ENCODE data around the gene SAMD4A.

SAMD4A gene

GRCh38 chr14:54555651-54556050 is 11.3 kb upstream of the SAMD4A start:
- TF ChIP-seq USF1 (IDR thresholded peaks at IDR 0.05) = no peak
- TF ChIP-seq, protein P1, sequence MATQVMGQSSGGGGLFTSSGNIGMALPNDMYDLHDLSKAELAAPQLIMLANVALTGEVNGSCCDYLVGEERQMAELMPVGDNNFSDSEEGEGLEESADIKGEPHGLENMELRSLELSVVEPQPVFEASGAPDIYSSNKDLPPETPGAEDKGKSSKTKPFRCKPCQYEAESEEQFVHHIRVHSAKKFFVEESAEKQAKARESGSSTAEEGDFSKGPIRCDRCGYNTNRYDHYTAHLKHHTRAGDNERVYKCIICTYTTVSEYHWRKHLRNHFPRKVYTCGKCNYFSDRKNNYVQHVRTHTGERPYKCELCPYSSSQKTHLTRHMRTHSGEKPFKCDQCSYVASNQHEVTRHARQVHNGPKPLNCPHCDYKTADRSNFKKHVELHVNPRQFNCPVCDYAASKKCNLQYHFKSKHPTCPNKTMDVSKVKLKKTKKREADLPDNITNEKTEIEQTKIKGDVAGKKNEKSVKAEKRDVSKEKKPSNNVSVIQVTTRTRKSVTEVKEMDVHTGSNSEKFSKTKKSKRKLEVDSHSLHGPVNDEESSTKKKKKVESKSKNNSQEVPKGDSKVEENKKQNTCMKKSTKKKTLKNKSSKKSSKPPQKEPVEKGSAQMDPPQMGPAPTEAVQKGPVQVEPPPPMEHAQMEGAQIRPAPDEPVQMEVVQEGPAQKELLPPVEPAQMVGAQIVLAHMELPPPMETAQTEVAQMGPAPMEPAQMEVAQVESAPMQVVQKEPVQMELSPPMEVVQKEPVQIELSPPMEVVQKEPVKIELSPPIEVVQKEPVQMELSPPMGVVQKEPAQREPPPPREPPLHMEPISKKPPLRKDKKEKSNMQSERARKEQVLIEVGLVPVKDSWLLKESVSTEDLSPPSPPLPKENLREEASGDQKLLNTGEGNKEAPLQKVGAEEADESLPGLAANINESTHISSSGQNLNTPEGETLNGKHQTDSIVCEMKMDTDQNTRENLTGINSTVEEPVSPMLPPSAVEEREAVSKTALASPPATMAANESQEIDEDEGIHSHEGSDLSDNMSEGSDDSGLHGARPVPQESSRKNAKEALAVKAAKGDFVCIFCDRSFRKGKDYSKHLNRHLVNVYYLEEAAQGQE (IDR thresholded peaks at IDR 0.05; ENCODE audit: low read depth) = no peak
- TF ChIP-seq RAD21 (IDR thresholded peaks at IDR 0.05; ENCODE audit: low read depth) = peak; percentile 28; the same call in 1 of the 2 replicates
- no peak for TF ChIP-seq MAX (IDR thresholded peaks at IDR 0.05)
- TF ChIP-seq YY1 (IDR thresholded peaks at IDR 0.05; ENCODE audit: low read depth) = no peak

GRCh38 chr14:54556535-54556934 is 10.4 kb upstream of the SAMD4A start:
- TF ChIP-seq YY1 (IDR thresholded peaks at IDR 0.05; ENCODE audit: low read depth) (no peak), EGR1 (IDR thresholded peaks at IDR 0.05) (no peak), NFIC (IDR thresholded peaks at IDR 0.05) (no peak), CEBPB (IDR thresholded peaks at IDR 0.05) (peak; percentile 83), RAD21 (IDR thresholded peaks at IDR 0.05; ENCODE audit: low read depth) (no peak)

GRCh38 chr14:54562334-54562733 is 4.6 kb upstream of the SAMD4A start:
- no peak for TF ChIP-seq RAD21 (IDR thresholded peaks at IDR 0.05; ENCODE audit: low read depth)
- no peak for TF ChIP-seq FOXM1 (IDR thresholded peaks at IDR 0.05; ENCODE audit: borderline replicate concordance, low read depth)
- no peak for TF ChIP-seq CREB1 (IDR thresholded peaks at IDR 0.05; ENCODE audit: low read depth)
- TF ChIP-seq TEAD4 (IDR thresholded peaks at IDR 0.05) = no peak
- no peak for TF ChIP-seq USF1 (IDR thresholded peaks at IDR 0.05)
- TF ChIP-seq YY1 (IDR thresholded peaks at IDR 0.05; ENCODE audit: low read depth) = no peak
- TF ChIP-seq EGR1 (IDR thresholded peaks at IDR 0.05) = no peak
- TF ChIP-seq TCF12 (IDR thresholded peaks at IDR 0.05; ENCODE audit: low read depth) = no peak
- no peak for TF ChIP-seq NFIC (IDR thresholded peaks at IDR 0.05)
- TF ChIP-seq, protein P1 (IDR thresholded peaks at IDR 0.05; ENCODE audit: low read depth) = no peak
- TF ChIP-seq CEBPB (IDR thresholded peaks at IDR 0.05) = no peak
- TF ChIP-seq ZBTB7A (IDR thresholded peaks at IDR 0.05; ENCODE audit: low read depth) = no peak
- no peak for TF ChIP-seq EP300 (IDR thresholded peaks at IDR 0.05; ENCODE audit: borderline replicate concordance)
- TF ChIP-seq TAF1 (IDR thresholded peaks at IDR 0.05; ENCODE audit: low read depth) = no peak
- no peak for TF ChIP-seq MAX (IDR thresholded peaks at IDR 0.05)

GRCh38 chr14:54564071-54564867 is 2.7 kb upstream of the SAMD4A start:
- TF ChIP-seq USF1 (IDR thresholded peaks at IDR 0.05) (0 out of 2 replicates have a peak, but pooled peaks have one; percentile 7), MAX (IDR thresholded peaks at IDR 0.05) (no peak), FOXM1 (IDR thresholded peaks at IDR 0.05; ENCODE audit: borderline replicate concordance, low read depth) (no peak), RAD21 (IDR thresholded peaks at IDR 0.05; ENCODE audit: low read depth) (peak; percentile 75), NFIC (IDR thresholded peaks at IDR 0.05) (no peak), ZBTB7A (IDR thresholded peaks at IDR 0.05; ENCODE audit: low read depth) (no peak)

- TF ChIP-seq ZBTB7A (IDR thresholded peaks at IDR 0.05; ENCODE audit: low read depth) = peak; percentile 93
- no peak for TF ChIP-seq TCF12 (IDR thresholded peaks at IDR 0.05; ENCODE audit: low read depth)
- no peak for TF ChIP-seq FOXM1 (IDR thresholded peaks at IDR 0.05; ENCODE audit: borderline replicate concordance, low read depth)
- TF ChIP-seq TAF1 (IDR thresholded peaks at IDR 0.05; ENCODE audit: low read depth) = peak; percentile 56
- TF ChIP-seq NFIC (IDR thresholded peaks at IDR 0.05) = peak; percentile 25; the same call in 1 of the 2 replicates
- peak; percentile 68; the same call in 1 of the 2 replicates for TF ChIP-seq EGR1 (IDR thresholded peaks at IDR 0.05)
- no peak for TF ChIP-seq EP300 (IDR thresholded peaks at IDR 0.05; ENCODE audit: borderline replicate concordance)
- peak; percentile 10; the same call in 1 of the 2 replicates for TF ChIP-seq USF1 (IDR thresholded peaks at IDR 0.05)
- TF ChIP-seq RAD21 (IDR thresholded peaks at IDR 0.05; ENCODE audit: low read depth) = peak; percentile 5; the same call in 1 of the 2 replicates
- TF ChIP-seq, protein P1 (IDR thresholded peaks at IDR 0.05; ENCODE audit: low read depth) = 0 out of 2 replicates have a peak, but pooled peaks have one; percentile 6
- TF ChIP-seq MAX (IDR thresholded peaks at IDR 0.05) = peak; percentile 70
- no peak for TF ChIP-seq CREB1 (IDR thresholded peaks at IDR 0.05; ENCODE audit: low read depth)
- TF ChIP-seq YY1 (IDR thresholded peaks at IDR 0.05; ENCODE audit: low read depth) = no peak
- TF ChIP-seq CEBPB (IDR thresholded peaks at IDR 0.05) = no peak
- TF ChIP-seq TEAD4 (IDR thresholded peaks at IDR 0.05) = no peak; the same call in 1 of the 2 replicates
Observed at GRCh38 chr14:54564868-54565784, 1.8 kb upstream of the SAMD4A start.

Data from Ishikawa (cell line).